ENCODE measurements around the gene CREB3L2.

DNA sequence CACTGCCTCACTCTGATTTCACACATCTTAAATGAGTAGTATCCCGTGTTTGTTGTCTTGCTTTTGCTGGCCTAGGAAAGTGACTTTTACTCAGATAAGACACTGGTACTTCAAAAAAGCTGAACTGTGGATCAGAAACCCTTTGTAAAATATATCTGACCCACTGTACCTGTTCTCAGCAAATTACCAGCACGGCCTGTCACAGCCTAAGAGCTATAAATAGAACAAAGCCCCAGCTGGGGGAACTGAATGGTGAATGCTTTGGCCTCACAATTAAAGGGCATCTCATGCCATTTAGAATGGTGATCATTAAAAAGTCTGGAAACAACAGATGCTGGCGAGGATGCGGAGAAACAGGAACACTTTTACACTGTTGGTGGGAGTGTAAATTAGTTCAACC is 76.1 kb downstream of the CREB3L2 start:
- TF ChIP-seq, protein P1, sequence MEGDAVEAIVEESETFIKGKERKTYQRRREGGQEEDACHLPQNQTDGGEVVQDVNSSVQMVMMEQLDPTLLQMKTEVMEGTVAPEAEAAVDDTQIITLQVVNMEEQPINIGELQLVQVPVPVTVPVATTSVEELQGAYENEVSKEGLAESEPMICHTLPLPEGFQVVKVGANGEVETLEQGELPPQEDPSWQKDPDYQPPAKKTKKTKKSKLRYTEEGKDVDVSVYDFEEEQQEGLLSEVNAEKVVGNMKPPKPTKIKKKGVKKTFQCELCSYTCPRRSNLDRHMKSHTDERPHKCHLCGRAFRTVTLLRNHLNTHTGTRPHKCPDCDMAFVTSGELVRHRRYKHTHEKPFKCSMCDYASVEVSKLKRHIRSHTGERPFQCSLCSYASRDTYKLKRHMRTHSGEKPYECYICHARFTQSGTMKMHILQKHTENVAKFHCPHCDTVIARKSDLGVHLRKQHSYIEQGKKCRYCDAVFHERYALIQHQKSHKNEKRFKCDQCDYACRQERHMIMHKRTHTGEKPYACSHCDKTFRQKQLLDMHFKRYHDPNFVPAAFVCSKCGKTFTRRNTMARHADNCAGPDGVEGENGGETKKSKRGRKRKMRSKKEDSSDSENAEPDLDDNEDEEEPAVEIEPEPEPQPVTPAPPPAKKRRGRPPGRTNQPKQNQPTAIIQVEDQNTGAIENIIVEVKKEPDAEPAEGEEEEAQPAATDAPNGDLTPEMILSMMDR (IDR thresholded peaks at IDR 0.05), result no peak
- no peak for TF ChIP-seq POLR2A (IDR thresholded peaks at IDR 0.05)

All from lower leg skin (tissue), 3 donors.